PFSK-1 (cell line): ENCODE results near the gene SLC28A1.

Source experiments
- POLR2AphosphoS5 ChIP-seq: IDR thresholded peaks from 2 replicates; pipeline ENCODE4 v1.6.1; 2012; ENCODE audit warnings: low read depth, mild to moderate bottlenecking, control low read depth, low read length, moderate library complexity
- SIN3A ChIP-seq: IDR thresholded peaks from 2 replicates; pipeline ENCODE4 v1.6.1; 2012; ENCODE audit warnings: mild to moderate bottlenecking, low read length, moderate library complexity, borderline replicate concordance; ENCODE audit not compliant: insufficient read depth
- TAF1 ChIP-seq: IDR thresholded peaks from 2 replicates; pipeline ENCODE4 v1.6.1; 2012; ENCODE audit warnings: low read length, control low read depth, borderline replicate concordance; ENCODE audit not compliant: insufficient read depth
- TF ChIP-seq, protein P1 (sequence below), 2 experiments: IDR thresholded peaks; 2 replicates each; pipeline versions ENCODE4 v1.6.1 to v1.8.0; 2011 to 2012; ENCODE audit warnings: low read depth in 2 of 2, low read length in 2 of 2, control low read depth in 1 of 2, inconsistent platforms in 1 of 2, mild to moderate bottlenecking in 1 of 2, moderate library complexity in 1 of 2; ENCODE audit not compliant: insufficient read depth in 1 of 2

DNA sequence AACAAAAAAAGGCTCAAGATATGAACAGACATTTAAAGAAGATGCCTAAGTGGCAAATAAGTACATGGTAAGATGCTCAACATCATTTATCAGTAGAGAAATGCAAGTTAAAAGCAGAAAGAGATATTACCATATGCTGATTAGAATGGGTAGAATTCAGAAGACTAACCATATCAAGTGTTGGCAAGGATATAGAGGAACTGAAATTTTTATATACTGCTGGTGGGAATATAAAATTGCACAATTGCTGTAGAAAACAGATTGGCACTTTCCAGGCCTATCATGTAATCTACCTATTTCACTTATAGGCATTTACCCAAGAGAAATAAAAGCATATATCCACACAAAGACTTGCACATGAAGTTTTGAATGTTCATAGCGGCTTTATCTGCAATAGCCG lies 17.1 kb downstream of the SLC28A1 start:
- no peak for TF ChIP-seq SIN3A
- no peak for TF ChIP-seq TAF1
- TF ChIP-seq POLR2AphosphoS5, result no peak
- TF ChIP-seq, protein P1, sequence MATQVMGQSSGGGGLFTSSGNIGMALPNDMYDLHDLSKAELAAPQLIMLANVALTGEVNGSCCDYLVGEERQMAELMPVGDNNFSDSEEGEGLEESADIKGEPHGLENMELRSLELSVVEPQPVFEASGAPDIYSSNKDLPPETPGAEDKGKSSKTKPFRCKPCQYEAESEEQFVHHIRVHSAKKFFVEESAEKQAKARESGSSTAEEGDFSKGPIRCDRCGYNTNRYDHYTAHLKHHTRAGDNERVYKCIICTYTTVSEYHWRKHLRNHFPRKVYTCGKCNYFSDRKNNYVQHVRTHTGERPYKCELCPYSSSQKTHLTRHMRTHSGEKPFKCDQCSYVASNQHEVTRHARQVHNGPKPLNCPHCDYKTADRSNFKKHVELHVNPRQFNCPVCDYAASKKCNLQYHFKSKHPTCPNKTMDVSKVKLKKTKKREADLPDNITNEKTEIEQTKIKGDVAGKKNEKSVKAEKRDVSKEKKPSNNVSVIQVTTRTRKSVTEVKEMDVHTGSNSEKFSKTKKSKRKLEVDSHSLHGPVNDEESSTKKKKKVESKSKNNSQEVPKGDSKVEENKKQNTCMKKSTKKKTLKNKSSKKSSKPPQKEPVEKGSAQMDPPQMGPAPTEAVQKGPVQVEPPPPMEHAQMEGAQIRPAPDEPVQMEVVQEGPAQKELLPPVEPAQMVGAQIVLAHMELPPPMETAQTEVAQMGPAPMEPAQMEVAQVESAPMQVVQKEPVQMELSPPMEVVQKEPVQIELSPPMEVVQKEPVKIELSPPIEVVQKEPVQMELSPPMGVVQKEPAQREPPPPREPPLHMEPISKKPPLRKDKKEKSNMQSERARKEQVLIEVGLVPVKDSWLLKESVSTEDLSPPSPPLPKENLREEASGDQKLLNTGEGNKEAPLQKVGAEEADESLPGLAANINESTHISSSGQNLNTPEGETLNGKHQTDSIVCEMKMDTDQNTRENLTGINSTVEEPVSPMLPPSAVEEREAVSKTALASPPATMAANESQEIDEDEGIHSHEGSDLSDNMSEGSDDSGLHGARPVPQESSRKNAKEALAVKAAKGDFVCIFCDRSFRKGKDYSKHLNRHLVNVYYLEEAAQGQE (IDR thresholded peaks at IDR 0.05; ENCODE audit: insufficient read depth in 1 of 2, low read depth in 2 of 2, low read length in 2 of 2), result no peak
